KG1 (cell line): ENCODE results near the gene NTNG1.

Source experiments
- DNase-seq: peaks from one replicate; lab custom pipeline; 2025; lab: John Stamatoyannopoulos, UW

NTNG1 gene

GRCh38 chr1:107413546-107413945 is 272.7 kb downstream of the NTNG1 start:
- no peak for DNase-seq

- no peak for DNase-seq
These were observed 273.1 kb downstream of the NTNG1 start for GRCh38 chr1:107413951-107414350.

GRCh38 chr1:107414550-107414949 is 273.7 kb downstream of the NTNG1 start:
- no peak for DNase-seq

GRCh38 chr1:107415241-107415640 is 274.4 kb downstream of the NTNG1 start:
- no peak for DNase-seq

- DNase-seq = no peak
These were observed 278.2 kb downstream of the NTNG1 start for GRCh38 chr1:107419003-107419402.

GRCh38 chr1:107422901-107423300 is 282.1 kb downstream of the NTNG1 start:
- no peak for DNase-seq

- DNase-seq = peak; percentile 38
These were observed 289.8 kb downstream of the NTNG1 start for GRCh38 chr1:107430540-107431228.

- no peak for DNase-seq
These were observed 291.3 kb downstream of the NTNG1 start for GRCh38 chr1:107432108-107432507.

GRCh38 chr1:107433068-107433467 is 292.2 kb downstream of the NTNG1 start:
- DNase-seq = no peak

GRCh38 chr1:107433635-107434360 is 293.0 kb downstream of the NTNG1 start:
- no peak for DNase-seq

GRCh38 chr1:107434361-107434693 is 293.5 kb downstream of the NTNG1 start:
- DNase-seq = no peak

GRCh38 chr1:107436552-107437241 is 295.9 kb downstream of the NTNG1 start:
- DNase-seq = no peak

GRCh38 chr1:107439567-107439966 is 298.7 kb downstream of the NTNG1 start:
- no peak for DNase-seq

- DNase-seq = no peak
These were observed 301.7 kb downstream of the NTNG1 start for GRCh38 chr1:107442551-107442950.

GRCh38 chr1:107443027-107443426 is 302.2 kb downstream of the NTNG1 start:
- DNase-seq = no peak

GRCh38 chr1:107443860-107444259 is 303.0 kb downstream of the NTNG1 start:
- DNase-seq = no peak

- DNase-seq = no peak
These were observed 303.5 kb downstream of the NTNG1 start for GRCh38 chr1:107444302-107444701.

GRCh38 chr1:107449326-107449725 is 308.5 kb downstream of the NTNG1 start:
- no peak for DNase-seq

GRCh38 chr1:107450899-107451664 is 310.2 kb downstream of the NTNG1 start:
- no peak for DNase-seq

- DNase-seq = no peak
These were observed 310.9 kb downstream of the NTNG1 start for GRCh38 chr1:107451715-107452114.

- no peak for DNase-seq
These were observed 314.0 kb downstream of the NTNG1 start for GRCh38 chr1:107454791-107455190.

GRCh38 chr1:107457989-107458388 is 317.1 kb downstream of the NTNG1 start:
- no peak for DNase-seq
